HG03442 (cell line): ENCODE measurements around the gene C1QTNF2.

Source experiments
- ATAC-seq: cut with Tn5 transposase; IDR thresholded peaks from one replicate; pipeline ENCODE4 v1.9.1; 2021; ENCODE audit warnings: mild to moderate bottlenecking, moderate library complexity; ENCODE audit not compliant: unreplicated experiment

The C1QTNF2 gene

GRCh38 chr5:160310140-160310539 is 60.3 kb downstream of the C1QTNF2 start:
- ATAC-seq = no peak

- ATAC-seq = no peak
Observed at GRCh38 chr5:160306696-160307095, 63.7 kb downstream of the C1QTNF2 start.

GRCh38 chr5:160305319-160305718 is 65.1 kb downstream of the C1QTNF2 start:
- ATAC-seq = no peak

- no peak for ATAC-seq
Observed at GRCh38 chr5:160303690-160304089, 66.7 kb downstream of the C1QTNF2 start.

- no peak for ATAC-seq
Observed at GRCh38 chr5:160298189-160298588, 72.2 kb downstream of the C1QTNF2 start.

- no peak for ATAC-seq
Observed at GRCh38 chr5:160297776-160298175, 72.7 kb downstream of the C1QTNF2 start.
